SK-N-SH treated with all-trans-retinoic acid at 6 μM for 48 hours (cell line): ENCODE measurements around the gene EIF2D.

ENCODE experiments used
- ISL1 ChIP-seq: fragments of 250-450 bp; sonication (Bioruptor Pico); IDR thresholded peaks from 2 replicates; pipeline ENCODE4 v2.1.2; 2022; ENCODE audit warnings: mild to moderate bottlenecking, moderate library complexity
- POU6F1 ChIP-seq: fragments of 250-450 bp; sonication (Bioruptor Pico); IDR thresholded peaks from 2 replicates; pipeline ENCODE4 v1.8.0; 2021; ENCODE audit warnings: low read depth, mild to moderate bottlenecking, moderate library complexity, borderline replicate concordance
- PPARA ChIP-seq: fragments of 250-450 bp; sonication (Bioruptor Pico); IDR thresholded peaks from 2 replicates; pipeline ENCODE4 v1.5.0; 2020; ENCODE audit warnings: mild to moderate bottlenecking, borderline replicate concordance
- RARB ChIP-seq: fragments of 250-450 bp; sonication (Bioruptor Pico); IDR thresholded peaks from 2 replicates; pipeline ENCODE4 v1.8.0; 2021; ENCODE audit warnings: mild to moderate bottlenecking, moderate library complexity
- TOX ChIP-seq: fragments of 250-450 bp; sonication (Bioruptor Pico); IDR thresholded peaks from 2 replicates; pipeline ENCODE4 v1.8.0; 2021; ENCODE audit warnings: mild to moderate bottlenecking, moderate library complexity, borderline replicate concordance
- ZFP3 ChIP-seq: fragments of 250-450 bp; sonication (Bioruptor Pico); IDR thresholded peaks from 2 replicates; pipeline ENCODE4 v1.5.0; 2020; ENCODE audit warnings: mild to moderate bottlenecking, moderate library complexity
- ZFP30 ChIP-seq: fragments of 450-650 bp; formaldehyde crosslinking; IDR thresholded peaks from 2 replicates; pipeline ENCODE4 v1.5.0; 2022; ENCODE audit warnings: mild to moderate bottlenecking, moderate library complexity

GRCh38 chr1:206565995-206566394, 46.3 kb downstream of the EIF2D start:
- no peak for TF ChIP-seq TOX (CRISPR knock-in tag)
- no peak for TF ChIP-seq ISL1 (CRISPR knock-in tag)
- TF ChIP-seq POU6F1, result no peak
- TF ChIP-seq PPARA (CRISPR knock-in tag), result no peak
- TF ChIP-seq ZFP3 (CRISPR knock-in tag), result no peak
- TF ChIP-seq ZFP30, result no peak
- TF ChIP-seq RARB (CRISPR knock-in tag), result no peak
